ENCODE results near the gene BAIAP3. TPM values are rescaled to one million over a fixed set of nuclear protein-coding genes. Genes with fewer than 3 reads are reported as not detected.

The BAIAP3 gene
- total RNA-seq, 4 donors from 2014 or later = 1.5 to 14.2 (median 1.9) TPM

- TF ChIP-seq CTCF (IDR thresholded peaks at IDR 0.05) = no peak
- ATAC-seq (ENCODE audit: low FRiP score) (no peak), DNase-seq (ENCODE audit: low spot score) (no peak)
Observed at GRCh38 chr16:1320658-1321240, 12.7 kb upstream of the BAIAP3 start.

- TF ChIP-seq CTCF (IDR thresholded peaks at IDR 0.05) = no peak
- DNase-seq (ENCODE audit: low spot score) (no peak), ATAC-seq (ENCODE audit: low FRiP score) (no peak)
Observed at GRCh38 chr16:1322407-1322806, 11.0 kb upstream of the BAIAP3 start.

- DNase-seq (ENCODE audit: low spot score) (no peak), ATAC-seq (ENCODE audit: low FRiP score) (no peak)
- TF ChIP-seq CTCF (IDR thresholded peaks at IDR 0.05) = no peak
Observed at GRCh38 chr16:1323296-1324239, 9.9 kb upstream of the BAIAP3 start.

GRCh38 chr16:1324286-1324826, 9.1 kb upstream of the BAIAP3 start:
- DNase-seq (ENCODE audit: low spot score) (no peak), ATAC-seq (ENCODE audit: low FRiP score) (no peak)
- TF ChIP-seq CTCF (IDR thresholded peaks at IDR 0.05) = no peak

- DNase-seq (ENCODE audit: low spot score) (no peak), ATAC-seq (ENCODE audit: low FRiP score) (no peak)
- no peak for TF ChIP-seq CTCF (IDR thresholded peaks at IDR 0.05)
Observed at GRCh38 chr16:1325261-1325660, 8.2 kb upstream of the BAIAP3 start.

- no peak for DNase-seq (ENCODE audit: low spot score)
- peak; percentile 13 for ATAC-seq (ENCODE audit: low FRiP score)
- TF ChIP-seq CTCF (IDR thresholded peaks at IDR 0.05) = no peak
Observed at GRCh38 chr16:1325673-1326371, 7.6 kb upstream of the BAIAP3 start.
